ENCODE measurements around the gene PFKL.
A peak's percentile ranks its signal among the peaks of the same experiment; 100 is the strongest.

The PFKL gene

GRCh38 chr21:44325386-44326271 lies 25.8 kb downstream of the PFKL start:
- Mint-ChIP-seq H3K4me3 (no peak overlapping the region), H3K27ac (no peak overlapping the region), H3K9me3 (no peaks in the 10 kb centered on the region), H3K36me3 (no peaks in the 10 kb centered on the region), H3K27me3 (no peaks in the 10 kb centered on the region), H3K4me1 (no peaks in the 10 kb centered on the region)

GRCh38 chr21:44326272-44326647 lies 26.4 kb downstream of the PFKL start:
- H3K4me1 Mint-ChIP-seq = no peaks in the 10 kb centered on the region
- no peaks in the 10 kb centered on the region for H3K9me3 Mint-ChIP-seq
- no peak overlapping the region for H3K27ac Mint-ChIP-seq
- no peak overlapping the region for H3K4me3 Mint-ChIP-seq
- no peaks in the 10 kb centered on the region for H3K36me3 Mint-ChIP-seq
- no peaks in the 10 kb centered on the region for H3K27me3 Mint-ChIP-seq

GRCh38 chr21:44326716-44327602 lies 27.1 kb downstream of the PFKL start:
- H3K27ac Mint-ChIP-seq = no peak overlapping the region

GRCh38 chr21:44327603-44327974 lies 27.7 kb downstream of the PFKL start:
- H3K27ac Mint-ChIP-seq = no peak overlapping the region
- H3K36me3 Mint-ChIP-seq = no peaks in the 10 kb centered on the region
- no peak overlapping the region for H3K4me3 Mint-ChIP-seq
- H3K9me3 Mint-ChIP-seq = no peaks in the 10 kb centered on the region
- H3K27me3 Mint-ChIP-seq = no peaks in the 10 kb centered on the region
- H3K4me1 Mint-ChIP-seq = no peaks in the 10 kb centered on the region

More at GRCh38 chr21:44326716-44327602, 27.1 kb downstream of the PFKL start:
- no peaks in the 10 kb centered on the region for H3K9me3 Mint-ChIP-seq
- H3K27me3 Mint-ChIP-seq = no peaks in the 10 kb centered on the region
- H3K4me1 Mint-ChIP-seq = no peaks in the 10 kb centered on the region
- H3K36me3 Mint-ChIP-seq = no peaks in the 10 kb centered on the region
- H3K4me3 Mint-ChIP-seq = no peak overlapping the region

- H3K4me3 Mint-ChIP-seq = no peak overlapping the region
- H3K27ac Mint-ChIP-seq = peak overlapping the region; percentile 65
- H3K9me3 Mint-ChIP-seq = no peaks in the 10 kb centered on the region
- no peaks in the 10 kb centered on the region for H3K4me1 Mint-ChIP-seq
- no peaks in the 10 kb centered on the region for H3K27me3 Mint-ChIP-seq
- H3K36me3 Mint-ChIP-seq = no peaks in the 10 kb centered on the region
Measured at GRCh38 chr21:44328242-44328895, 28.5 kb downstream of the PFKL start.

GRCh38 chr21:44329086-44329889 lies 29.4 kb downstream of the PFKL start:
- H3K27me3 Mint-ChIP-seq = no peaks in the 10 kb centered on the region
- no peaks in the 10 kb centered on the region for H3K9me3 Mint-ChIP-seq
- no peak overlapping the region for H3K4me3 Mint-ChIP-seq
- H3K4me1 Mint-ChIP-seq = no peaks in the 10 kb centered on the region
- H3K27ac Mint-ChIP-seq = peak overlapping the region; percentile 65
- no peaks in the 10 kb centered on the region for H3K36me3 Mint-ChIP-seq

GRCh38 chr21:44329971-44330681 lies 30.3 kb downstream of the PFKL start:
- Mint-ChIP-seq H3K4me3 (no peak overlapping the region), H3K27ac (no peak overlapping the region), H3K4me1 (no peaks in the 10 kb centered on the region), H3K9me3 (no peaks in the 10 kb centered on the region), H3K36me3 (no peaks in the 10 kb centered on the region), H3K27me3 (no peaks in the 10 kb centered on the region)

GRCh38 chr21:44330698-44331097 lies 30.8 kb downstream of the PFKL start:
- no peaks in the 10 kb centered on the region for H3K36me3 Mint-ChIP-seq

GRCh38 chr21:44331209-44331608 lies 31.4 kb downstream of the PFKL start:
- Mint-ChIP-seq H3K27me3 (no peaks in the 10 kb centered on the region), H3K36me3 (no peaks in the 10 kb centered on the region), H3K4me1 (no peaks in the 10 kb centered on the region), H3K27ac (no peak overlapping the region), H3K4me3 (no peak overlapping the region), H3K9me3 (no peaks in the 10 kb centered on the region)

More at GRCh38 chr21:44330698-44331097, 30.8 kb downstream of the PFKL start:
- Mint-ChIP-seq H3K4me3 (no peak overlapping the region), H3K27me3 (no peaks in the 10 kb centered on the region), H3K9me3 (no peaks in the 10 kb centered on the region), H3K4me1 (no peaks in the 10 kb centered on the region), H3K27ac (peak overlapping the region; percentile 35)

GRCh38 chr21:44331650-44332307 lies 31.9 kb downstream of the PFKL start:
- H3K27ac Mint-ChIP-seq = peak overlapping the region; percentile 39
- H3K9me3 Mint-ChIP-seq = no peaks in the 10 kb centered on the region
- no peaks in the 10 kb centered on the region for H3K4me1 Mint-ChIP-seq
- H3K4me3 Mint-ChIP-seq = no peak overlapping the region
- H3K27me3 Mint-ChIP-seq = no peaks in the 10 kb centered on the region
- H3K36me3 Mint-ChIP-seq = no peaks in the 10 kb centered on the region

- no peaks in the 10 kb centered on the region for H3K9me3 Mint-ChIP-seq
- peaks cover 2% of the 10 kb centered on the region for H3K4me1 Mint-ChIP-seq
- no peak overlapping the region for H3K4me3 Mint-ChIP-seq
- H3K27me3 Mint-ChIP-seq = no peaks in the 10 kb centered on the region
- no peaks in the 10 kb centered on the region for H3K36me3 Mint-ChIP-seq
- H3K27ac Mint-ChIP-seq = no peak overlapping the region
Measured at GRCh38 chr21:44332383-44332782, 32.5 kb downstream of the PFKL start.

- Mint-ChIP-seq H3K27me3 (no peaks in the 10 kb centered on the region), H3K9me3 (no peaks in the 10 kb centered on the region), H3K27ac (no peak overlapping the region), H3K4me3 (no peak overlapping the region), H3K4me1 (peaks cover 8% of the 10 kb centered on the region), H3K36me3 (no peaks in the 10 kb centered on the region)
Measured at GRCh38 chr21:44332965-44333364, 33.1 kb downstream of the PFKL start.

GRCh38 chr21:44333509-44334328 lies 33.9 kb downstream of the PFKL start:
- Mint-ChIP-seq H3K27ac (no peak overlapping the region), H3K36me3 (no peaks in the 10 kb centered on the region), H3K9me3 (no peaks in the 10 kb centered on the region), H3K4me3 (no peak overlapping the region), H3K27me3 (no peaks in the 10 kb centered on the region), H3K4me1 (peaks cover 8% of the 10 kb centered on the region)

Measured in activated naive CD4-positive, alpha-beta T cell treated with anti-CD3 and anti-CD28 coated beads, Interleukin-2, amount 50 U/mL, for 24 hours (primary cell).